ENCODE results near the gene EHD1. TPM values are rescaled to one million over a fixed set of nuclear protein-coding genes. Genes with fewer than 3 reads are reported as not detected.

EHD1 gene
- total and polyA plus RNA-seq, 2 of the 4 experiments (the other 2 are of a cell fraction), result 107 to 209 TPM

DNA sequence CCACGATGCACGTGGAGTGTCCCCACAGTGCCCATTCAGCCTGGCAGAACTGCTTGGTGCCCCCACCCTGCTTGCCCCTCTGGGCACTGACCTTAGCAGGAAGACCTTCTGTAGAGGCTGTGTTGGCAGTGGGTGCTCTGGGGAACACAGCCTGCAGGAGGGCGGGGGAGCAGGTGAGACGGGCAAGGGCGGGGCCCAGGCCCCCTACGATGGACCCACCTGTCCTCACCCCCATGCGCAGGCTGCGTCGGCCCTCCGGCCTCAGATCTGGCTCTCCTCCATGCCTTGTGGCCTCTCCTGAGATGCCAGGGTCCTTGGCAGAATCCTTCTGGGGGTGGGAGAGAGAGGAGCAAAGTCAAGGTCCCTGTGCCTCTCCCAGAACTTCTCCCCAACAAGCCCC is 44.9 kb downstream of the EHD1 start:
- Histone ChIP-seq H3K18ac (ENCODE audit: low read depth, low read length) (no peak overlapping the region), H4K5ac (ENCODE audit: low read depth, low read length) (no peak overlapping the region), H3K4me3 (ENCODE audit: insufficient read depth, low read depth, low read length) (no peak overlapping the region), H3K4me2 (ENCODE audit: low read depth, low read length) (no peak overlapping the region), H3K56ac (ENCODE audit: extremely low read depth, insufficient read depth, low read length) (no peak overlapping the region), H2BK15ac (ENCODE audit: low read depth, low read length) (no peak overlapping the region), H2AK9ac (replicated peaks; ENCODE audit: low read depth, low read length, poor library complexity) (no peak overlapping the region), H3K79me1 (ENCODE audit: low read depth in 1 of 2, low read length in 2 of 2) (no peaks in the 10 kb centered on the region), H3K27ac (ENCODE audit: insufficient read depth, low read length) (no peak overlapping the region), H4K91ac (ENCODE audit: insufficient read depth, low read depth, low read length) (no peak overlapping the region), H3K14ac (replicated peaks; ENCODE audit: low read depth, low read length) (no peak overlapping the region), H3K9ac (ENCODE audit: low read depth, low read length) (no peak overlapping the region), H3K4ac (ENCODE audit: low read depth, low read length) (no peak overlapping the region), H2BK20ac (ENCODE audit: low read depth, low read length) (no peak overlapping the region), H2AFZ (replicated peaks; ENCODE audit: low read length, poor library complexity) (no peak overlapping the region), H3K27me3 (ENCODE audit: control insufficient read depth, insufficient read depth, low read length) (peaks cover 11% of the 10 kb centered on the region; the same call in 1 of the 2 replicates), H2BK120ac (ENCODE audit: low read depth, low read length) (no peak overlapping the region), H2BK5ac (ENCODE audit: low read depth, low read length, poor library complexity, severe bottlenecking) (no peak overlapping the region), H3K23ac (ENCODE audit: low read depth, low read length) (no peak overlapping the region), H3K9me3 (ENCODE audit: control insufficient read depth, insufficient read depth, low read length) (no peaks in the 10 kb centered on the region), H4K20me1 (ENCODE audit: insufficient read depth, low read length) (no peaks in the 10 kb centered on the region), H3K4me1 (ENCODE audit: control insufficient read depth, insufficient read depth, low read length) (no peaks in the 10 kb centered on the region), H3K9me1 (ENCODE audit: insufficient read depth, low read length) (no peaks in the 10 kb centered on the region), H3K36me3 (ENCODE audit: control insufficient read depth, insufficient read depth, low read length) (no peaks in the 10 kb centered on the region), H2AK5ac (ENCODE audit: low read depth, low read length) (no peak overlapping the region), H4K8ac (ENCODE audit: low read depth in 2 of 2, low read length in 2 of 2) (no peak overlapping the region)
- POLR2A ChIA-PET (ENCODE audit: unreplicated experiment), result no interaction called here
- no CpG with 5 or more reads among the region's 10 CpGs for WGBS, 2 experiments (ENCODE audit: extremely low coverage in 2 of 2, insufficient read length in 1 of 2)
- intact Hi-C loops (cut with micrococcal nuclease) (no loop called here), in situ Hi-C loops (cut with MboI; ENCODE audit: low sequenced_read_pairs) (no loop called here), dilution Hi-C loops (cut with HindIII; ENCODE audit: low sequenced_read_pairs, unreplicated experiment) (no loop called here)
- TF ChIP-seq CHD1 (IDR thresholded peaks at IDR 0.05; ENCODE audit: low read depth, low read length) (no peak), SMC3 (IDR thresholded peaks at IDR 0.05; ENCODE audit: low read depth, low read length) (no peak), POLR2A (IDR thresholded peaks at IDR 0.05; ENCODE audit: low read depth, low read length) (no peak), MAFK (IDR thresholded peaks at IDR 0.05; ENCODE audit: low read depth, low read length) (no peak), BHLHE40 (IDR thresholded peaks at IDR 0.05; ENCODE audit: low read depth, low read length) (no peak), NFE2L2 (IDR thresholded peaks at IDR 0.05; ENCODE audit: low read depth, low read length) (no peak)
- TF ChIP-seq, protein P1, sequence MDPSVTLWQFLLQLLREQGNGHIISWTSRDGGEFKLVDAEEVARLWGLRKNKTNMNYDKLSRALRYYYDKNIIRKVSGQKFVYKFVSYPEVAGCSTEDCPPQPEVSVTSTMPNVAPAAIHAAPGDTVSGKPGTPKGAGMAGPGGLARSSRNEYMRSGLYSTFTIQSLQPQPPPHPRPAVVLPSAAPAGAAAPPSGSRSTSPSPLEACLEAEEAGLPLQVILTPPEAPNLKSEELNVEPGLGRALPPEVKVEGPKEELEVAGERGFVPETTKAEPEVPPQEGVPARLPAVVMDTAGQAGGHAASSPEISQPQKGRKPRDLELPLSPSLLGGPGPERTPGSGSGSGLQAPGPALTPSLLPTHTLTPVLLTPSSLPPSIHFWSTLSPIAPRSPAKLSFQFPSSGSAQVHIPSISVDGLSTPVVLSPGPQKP (IDR thresholded peaks at IDR 0.05; ENCODE audit: borderline replicate concordance, low read depth, low read length), result no peak
- CTCF ChIA-PET, result no interaction called here
- BruUV-seq (replicated peaks), result no TSS peak
- ATAC-seq (ENCODE audit: low read depth) (no peak), DNase-seq (no peak)

Data from IMR-90 (cell line).